ENCODE results near the gene KIAA0825. TPM values are rescaled to one million over a fixed set of nuclear protein-coding genes. Genes with fewer than 3 reads are reported as not detected.
"Not testable (repeated sequence)": the region's sequence is repeated elsewhere in the genome, so short reads cannot be mapped to it uniquely, and the experiment has no call there.

The KIAA0825 gene
- total RNA-seq, 2 experiments from 2014 or later: 0.68 to 0.69 TPM

DNA sequence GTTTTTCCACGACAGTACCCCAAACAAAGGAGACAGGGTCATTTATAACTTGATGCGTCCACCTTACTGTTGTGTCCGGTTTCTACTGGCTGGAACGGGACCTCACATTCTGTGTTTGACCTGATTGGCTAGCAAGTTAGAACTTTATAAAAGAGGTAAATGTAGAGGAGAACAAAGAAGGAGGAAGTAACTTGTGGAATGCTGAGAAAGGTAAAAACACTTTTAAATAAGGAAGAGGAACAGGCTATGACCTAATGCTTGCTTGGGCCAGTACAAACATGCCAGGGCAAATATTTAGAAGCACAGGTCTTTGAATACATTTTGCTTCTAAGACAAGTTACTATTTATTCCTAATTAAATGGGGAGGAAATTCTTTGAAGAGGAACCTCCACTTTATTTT lies 251.6 kb downstream of the KIAA0825 start:
- H3K4me1 Mint-ChIP-seq (ENCODE audit: low read depth): no peaks in the 10 kb centered on the region
- H3K27ac Mint-ChIP-seq: no peak overlapping the region
- H3K36me3 Mint-ChIP-seq: no peaks in the 10 kb centered on the region
- intact Hi-C loops (cut with micrococcal nuclease): no loop called here
- H3K27me3 Mint-ChIP-seq: no peaks in the 10 kb centered on the region
- ChIA-PET POLR2A (no interaction called here), CTCF (no interaction called here)
- H3K9me3 Mint-ChIP-seq: no peaks in the 10 kb centered on the region
- DNase-seq: no peak
- H3K4me3 Mint-ChIP-seq: no peak overlapping the region

DNA sequence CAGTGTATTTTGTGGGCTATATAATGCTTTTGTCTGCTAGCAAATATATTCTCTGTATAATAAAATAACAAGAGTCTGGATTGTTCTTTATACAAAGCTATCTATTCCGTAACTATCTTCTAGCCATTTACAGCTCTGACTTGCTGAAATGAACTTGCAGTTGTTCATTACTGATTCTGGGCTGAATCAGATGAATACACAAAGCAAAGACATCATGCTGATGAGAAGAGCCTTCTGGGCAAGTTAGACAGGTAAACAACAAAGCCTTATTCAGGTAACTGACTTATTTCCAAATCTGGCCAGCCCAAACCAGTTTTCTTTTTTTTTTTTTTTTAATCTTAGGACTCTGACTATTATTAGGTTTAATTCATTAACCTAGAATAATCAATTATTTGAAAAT lies 255.5 kb downstream of the KIAA0825 start:
- Mint-ChIP-seq H3K27ac (no peak overlapping the region), H3K9me3 (no peaks in the 10 kb centered on the region), H3K4me3 (no peak overlapping the region), H3K4me1 (ENCODE audit: low read depth) (no peaks in the 10 kb centered on the region), H3K27me3 (no peaks in the 10 kb centered on the region), H3K36me3 (no peaks in the 10 kb centered on the region)
- intact Hi-C loops (cut with micrococcal nuclease): no loop called here
- ChIA-PET POLR2A (no interaction called here), CTCF (no interaction called here)
- DNase-seq: no peak

DNA sequence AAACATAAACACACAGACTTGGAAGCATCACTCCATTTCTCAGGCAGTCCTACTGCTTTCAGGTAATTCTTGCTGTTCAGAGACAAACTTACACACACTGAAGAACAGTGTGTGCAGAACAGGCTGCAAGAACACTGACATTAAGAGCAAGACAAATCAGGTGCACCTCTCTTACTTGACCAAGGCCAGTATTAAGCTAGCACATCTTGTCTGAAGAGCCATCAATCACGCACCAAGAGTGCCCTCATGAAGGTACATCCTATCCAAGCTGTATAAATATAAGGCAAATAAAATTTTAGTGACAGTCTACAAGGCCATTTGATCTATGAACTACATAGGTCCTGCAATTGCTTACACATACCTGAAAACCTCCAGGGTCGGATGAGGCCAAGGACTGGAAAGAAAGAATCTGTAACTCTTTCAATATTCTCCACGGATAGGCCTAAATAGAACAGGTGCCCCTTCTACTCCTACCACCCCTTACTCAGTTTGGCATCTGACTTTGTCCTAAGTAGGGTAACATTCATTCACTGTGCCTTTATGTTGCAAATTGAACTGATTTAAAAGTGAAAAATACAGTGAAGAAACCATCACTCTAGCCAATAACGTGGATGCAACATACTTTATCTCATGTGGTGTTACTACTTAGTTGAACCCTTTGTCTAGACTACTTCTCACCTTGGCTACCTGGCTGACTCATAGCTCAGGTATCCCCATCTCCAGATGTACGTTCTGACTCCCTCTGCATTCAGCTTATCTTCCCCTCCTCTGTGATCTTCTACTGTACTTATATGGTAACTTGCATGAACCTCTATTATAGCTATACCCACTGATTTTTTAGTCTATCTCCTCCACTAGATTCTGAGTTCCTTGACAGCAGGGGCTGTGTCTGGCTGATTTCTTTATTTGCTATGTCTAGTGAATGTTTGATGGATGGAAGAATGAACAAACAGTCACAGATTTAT lies 256.3 kb downstream of the KIAA0825 start:
- intact Hi-C loops (cut with micrococcal nuclease): no loop called here
- H3K27me3 Mint-ChIP-seq: no peaks in the 10 kb centered on the region
- H3K27ac Mint-ChIP-seq: no peak overlapping the region
- H3K4me3 Mint-ChIP-seq: no peak overlapping the region
- CTCF ChIA-PET: no interaction called here
- no peaks in the 10 kb centered on the region for H3K9me3 Mint-ChIP-seq
- POLR2A ChIA-PET: no interaction called here
- DNase-seq: no peak
- no peaks in the 10 kb centered on the region for H3K4me1 Mint-ChIP-seq (ENCODE audit: low read depth)
- no peaks in the 10 kb centered on the region for H3K36me3 Mint-ChIP-seq

DNA sequence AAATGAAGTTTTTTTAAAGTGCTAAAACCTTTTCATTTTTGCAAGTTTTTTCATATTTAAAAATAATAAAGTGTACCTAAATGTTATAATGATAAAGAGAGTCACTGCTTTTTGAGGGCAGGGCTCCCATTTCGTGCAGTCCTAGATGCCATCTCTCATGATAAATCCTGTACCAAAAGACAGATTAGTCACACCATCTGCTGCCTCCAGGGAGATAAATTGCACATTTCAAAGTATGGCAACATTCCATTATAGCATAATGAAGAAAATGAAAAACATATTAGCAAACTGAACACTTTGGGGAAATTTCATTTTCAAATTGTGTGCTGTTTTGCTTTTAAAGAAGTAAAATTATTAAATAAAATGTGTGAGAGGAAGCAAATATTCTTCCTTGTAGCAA lies 257.2 kb downstream of the KIAA0825 start:
- intact Hi-C loops (cut with micrococcal nuclease): no loop called here
- Mint-ChIP-seq H3K4me3 (no peak overlapping the region), H3K9me3 (no peaks in the 10 kb centered on the region), H3K27ac (no peak overlapping the region), H3K27me3 (no peaks in the 10 kb centered on the region), H3K36me3 (no peaks in the 10 kb centered on the region), H3K4me1 (ENCODE audit: low read depth) (no peaks in the 10 kb centered on the region)
- ChIA-PET POLR2A (no interaction called here), CTCF (no interaction called here)
- DNase-seq: no peak

DNA sequence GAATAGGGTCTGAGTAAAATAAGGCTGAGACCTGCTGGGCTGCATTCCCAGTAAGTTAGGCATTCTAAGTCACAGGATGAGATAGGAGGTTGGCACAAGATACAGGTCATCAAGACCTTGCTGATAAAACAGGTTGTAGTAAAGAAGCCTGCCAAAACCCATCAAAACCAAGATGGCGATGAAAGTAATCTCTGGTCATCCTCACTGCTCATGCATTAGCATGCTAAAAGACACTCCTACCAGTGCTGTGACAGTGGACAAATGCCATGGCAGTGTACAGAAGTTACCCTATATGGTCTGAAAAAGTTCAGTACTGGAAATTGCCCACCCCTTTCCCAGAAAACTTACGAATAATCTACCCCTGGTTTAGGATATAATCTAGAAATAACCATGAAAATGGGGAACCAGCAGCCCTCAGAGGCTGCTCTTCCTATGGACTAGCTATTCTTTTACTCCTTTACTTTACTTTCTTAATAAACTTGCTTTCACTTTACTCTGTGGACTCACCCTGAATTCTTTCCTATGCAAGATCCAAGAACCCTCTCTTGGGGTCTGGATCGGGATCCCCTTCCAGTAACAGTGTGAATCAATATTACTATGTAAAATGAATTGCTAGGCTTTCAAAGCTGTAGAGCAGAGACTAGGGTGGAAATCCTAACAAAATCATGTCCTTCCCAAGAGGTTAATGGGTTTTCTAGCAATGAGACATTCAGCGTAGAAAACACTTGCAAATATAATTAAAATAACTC lies 257.8 kb downstream of the KIAA0825 start:
- intact Hi-C loops (cut with micrococcal nuclease): no loop called here
- DNase-seq: no peak
- ChIA-PET POLR2A (no interaction called here), CTCF (no interaction called here)
- Mint-ChIP-seq H3K4me3 (no peak overlapping the region), H3K9me3 (no peaks in the 10 kb centered on the region), H3K36me3 (no peaks in the 10 kb centered on the region), H3K4me1 (ENCODE audit: low read depth) (no peaks in the 10 kb centered on the region), H3K27ac (no peak overlapping the region), H3K27me3 (no peaks in the 10 kb centered on the region)

DNA sequence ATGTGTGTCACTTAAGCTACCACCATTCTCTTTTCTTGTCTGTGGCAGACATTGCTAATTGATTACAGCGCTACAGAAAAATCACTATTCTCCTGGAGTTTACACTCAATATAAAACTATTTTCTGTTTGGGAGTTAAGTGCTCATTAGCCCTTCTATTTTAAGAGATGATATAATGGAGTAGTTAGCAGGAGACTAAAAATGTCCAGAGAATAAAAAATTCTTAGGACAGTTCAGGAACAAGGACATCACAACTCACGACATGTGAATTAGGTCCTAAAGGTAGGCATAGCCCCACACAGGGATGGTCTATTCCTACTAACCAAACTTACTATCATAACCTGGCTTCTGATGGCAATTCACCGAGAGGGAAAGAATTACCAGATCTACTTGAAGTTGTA lies 258.5 kb downstream of the KIAA0825 start:
- Mint-ChIP-seq H3K27me3 (no peaks in the 10 kb centered on the region), H3K4me3 (no peak overlapping the region), H3K4me1 (ENCODE audit: low read depth) (no peaks in the 10 kb centered on the region), H3K27ac (no peak overlapping the region), H3K9me3 (no peaks in the 10 kb centered on the region), H3K36me3 (no peaks in the 10 kb centered on the region)
- intact Hi-C loops (cut with micrococcal nuclease): no loop called here
- POLR2A ChIA-PET: no interaction called here
- no peak for DNase-seq
- CTCF ChIA-PET: no interaction called here

DNA sequence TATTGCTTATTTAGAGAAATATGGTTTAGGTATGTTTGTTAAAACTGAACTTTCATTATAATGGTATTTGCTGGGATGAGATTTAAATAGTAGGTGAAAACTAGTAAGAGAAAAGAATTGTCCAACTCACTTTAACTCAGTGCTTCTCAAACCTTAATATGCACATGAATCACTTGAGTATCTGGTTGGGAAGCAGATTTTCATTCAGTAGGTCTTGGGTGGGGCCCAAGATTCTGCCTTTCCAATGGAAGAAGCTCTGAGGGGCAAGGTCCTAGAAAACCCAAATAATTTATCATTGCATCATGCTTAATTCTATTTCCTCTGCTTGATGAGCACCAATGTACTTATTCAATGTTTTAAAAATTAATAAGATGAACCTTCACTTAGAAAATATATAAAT lies 262.6 kb downstream of the KIAA0825 start:
- no peak for DNase-seq
- Mint-ChIP-seq H3K4me3 (no peak overlapping the region), H3K27me3 (no peaks in the 10 kb centered on the region), H3K4me1 (ENCODE audit: low read depth) (no peaks in the 10 kb centered on the region), H3K9me3 (no peaks in the 10 kb centered on the region), H3K36me3 (no peaks in the 10 kb centered on the region), H3K27ac (no peak overlapping the region)
- intact Hi-C loops (cut with micrococcal nuclease): no loop called here
- ChIA-PET POLR2A (no interaction called here), CTCF (no interaction called here)

DNA sequence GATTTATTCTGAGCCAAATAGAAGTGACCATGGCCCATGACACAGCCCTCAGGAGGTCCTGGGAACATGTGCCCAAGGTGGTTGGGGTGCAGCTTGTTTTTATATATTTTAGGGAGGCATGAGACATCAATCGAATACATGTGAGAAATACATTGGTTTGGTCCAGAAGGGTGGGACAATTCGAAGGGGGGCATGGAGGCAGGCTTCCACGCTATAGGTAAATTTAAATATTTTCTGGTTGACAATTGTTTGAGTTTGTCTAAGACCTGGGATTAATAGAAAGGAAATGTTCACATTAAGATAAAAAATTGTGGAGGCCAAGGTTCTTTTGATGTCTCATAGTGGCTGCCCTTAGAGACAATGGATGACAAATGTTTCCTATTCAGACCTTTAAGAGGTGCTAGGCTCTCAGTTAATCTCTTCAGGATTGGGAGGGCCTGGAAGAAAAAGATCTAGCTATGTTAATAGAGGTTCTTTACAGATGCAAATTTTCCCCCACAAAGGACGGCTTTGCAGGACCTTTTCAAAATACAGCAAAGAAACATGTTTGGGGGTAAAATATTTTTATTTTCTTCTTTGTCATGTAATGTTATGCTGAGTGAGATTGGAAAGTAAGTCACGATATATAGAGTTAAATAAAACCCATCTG lies 263.4 kb downstream of the KIAA0825 start:
- H3K27ac Mint-ChIP-seq; CTCF ChIA-PET; H3K4me1 Mint-ChIP-seq (ENCODE audit: low read depth); H3K36me3 Mint-ChIP-seq; DNase-seq; intact Hi-C loops (cut with micrococcal nuclease); POLR2A ChIA-PET; H3K4me3 Mint-ChIP-seq; H3K9me3 Mint-ChIP-seq; H3K27me3 Mint-ChIP-seq: not testable (repeated sequence)

DNA sequence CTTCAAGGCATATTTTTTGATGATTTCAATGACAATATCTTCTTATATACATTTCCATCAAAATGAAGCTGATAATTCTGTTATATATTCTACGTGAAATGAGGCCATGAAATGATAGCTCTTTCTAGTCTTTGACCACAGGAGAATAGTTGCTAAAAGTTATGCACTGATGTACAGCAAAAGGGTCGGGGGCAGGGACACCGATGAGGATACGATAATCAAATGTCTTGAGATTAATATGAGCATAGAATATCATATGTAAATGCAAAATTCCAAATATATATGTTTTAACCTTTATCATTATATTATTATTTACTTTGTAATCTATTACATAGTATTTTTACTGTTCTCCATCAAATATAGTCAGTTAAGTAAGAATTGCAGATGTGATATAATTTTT lies 264.8 kb downstream of the KIAA0825 start:
- Mint-ChIP-seq H3K27me3 (no peaks in the 10 kb centered on the region), H3K9me3 (peaks cover 7% of the 10 kb centered on the region), H3K36me3 (no peaks in the 10 kb centered on the region), H3K4me3 (no peak overlapping the region), H3K27ac (no peak overlapping the region), H3K4me1 (ENCODE audit: low read depth) (no peaks in the 10 kb centered on the region)
- ChIA-PET CTCF (no interaction called here), POLR2A (no interaction called here)
- DNase-seq: no peak
- intact Hi-C loops (cut with micrococcal nuclease): no loop called here

DNA sequence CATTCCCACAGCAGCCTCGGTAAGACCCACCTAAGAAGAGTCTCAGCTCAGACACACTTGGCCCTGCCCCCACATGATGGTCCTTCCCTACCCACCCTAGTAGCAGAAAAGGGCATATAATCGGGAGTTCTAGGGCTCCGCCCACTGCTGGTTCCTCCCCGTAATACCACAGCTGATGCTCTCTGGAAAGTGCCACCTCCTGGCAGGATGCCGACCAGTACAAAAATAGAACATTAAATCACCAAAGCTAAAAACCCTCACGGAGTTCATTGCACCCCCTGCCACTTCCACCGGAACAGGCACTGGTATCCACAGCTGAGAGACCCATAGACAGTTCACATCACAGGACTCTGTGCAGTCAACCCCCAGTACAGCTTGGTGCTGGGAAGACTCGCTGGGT lies 271.3 kb downstream of the KIAA0825 start:
- H3K9me3 Mint-ChIP-seq: peaks cover 14% of the 10 kb centered on the region
- H3K27ac Mint-ChIP-seq: no peak overlapping the region
- CTCF ChIA-PET: no interaction called here
- H3K4me1 Mint-ChIP-seq (ENCODE audit: low read depth): no peaks in the 10 kb centered on the region
- intact Hi-C loops (cut with micrococcal nuclease): no loop called here
- DNase-seq: no peak
- POLR2A ChIA-PET: no interaction called here
- no peaks in the 10 kb centered on the region for H3K36me3 Mint-ChIP-seq
- no peak overlapping the region for H3K4me3 Mint-ChIP-seq
- no peaks in the 10 kb centered on the region for H3K27me3 Mint-ChIP-seq

DNA sequence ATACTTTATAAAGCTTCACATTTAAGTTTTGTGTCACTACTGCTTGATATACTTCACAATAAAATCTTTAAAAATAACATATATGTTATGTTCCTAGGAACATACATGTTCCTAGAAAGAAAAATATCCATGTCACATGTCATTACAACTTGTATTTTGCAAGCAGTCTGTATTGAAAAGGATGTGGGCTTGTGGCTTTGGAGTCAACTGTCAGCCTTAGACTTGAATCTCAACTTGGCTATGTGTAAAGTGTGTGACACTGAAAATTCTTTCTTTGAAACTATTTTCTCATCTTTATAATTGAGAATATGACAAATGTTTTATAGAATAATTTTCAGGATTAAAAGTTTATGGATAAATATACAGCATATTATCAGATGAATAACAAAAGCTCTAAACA lies 273.1 kb downstream of the KIAA0825 start:
- CTCF ChIA-PET: no interaction called here

DNA sequence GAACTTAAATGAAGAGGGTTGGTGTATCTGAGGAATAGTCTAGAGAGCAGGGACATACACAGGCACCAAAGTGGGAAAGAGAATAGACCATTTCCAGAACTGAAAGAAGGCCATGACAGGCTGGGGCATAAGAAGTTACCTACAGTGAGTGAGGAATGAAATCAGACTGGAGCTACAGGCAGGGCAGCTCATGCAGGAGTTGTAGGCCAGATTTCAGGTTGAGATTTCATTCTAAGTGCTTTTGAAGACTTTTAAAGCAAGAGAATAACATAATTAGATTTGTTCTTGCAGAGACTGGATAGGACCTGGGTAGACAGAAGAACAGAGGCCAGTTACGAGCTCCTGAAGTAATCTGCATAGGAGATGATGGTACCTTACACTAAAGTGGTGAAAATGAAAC lies 280.8 kb downstream of the KIAA0825 start:
- Mint-ChIP-seq H3K9me3 (no peaks in the 10 kb centered on the region), H3K27me3 (no peaks in the 10 kb centered on the region), H3K27ac (no peak overlapping the region), H3K4me1 (ENCODE audit: low read depth) (no peaks in the 10 kb centered on the region), H3K36me3 (no peaks in the 10 kb centered on the region), H3K4me3 (no peak overlapping the region)
- intact Hi-C loops (cut with micrococcal nuclease): no loop called here
- ChIA-PET CTCF (no interaction called here), POLR2A (no interaction called here)
- no peak for DNase-seq

More for the DNA sequence above, 273.1 kb downstream of the KIAA0825 start:
- POLR2A ChIA-PET: no interaction called here
- Mint-ChIP-seq H3K4me1 (ENCODE audit: low read depth) (no peaks in the 10 kb centered on the region), H3K9me3 (peaks cover 14% of the 10 kb centered on the region), H3K27ac (no peak overlapping the region), H3K4me3 (no peak overlapping the region), H3K36me3 (no peaks in the 10 kb centered on the region), H3K27me3 (no peaks in the 10 kb centered on the region)
- intact Hi-C loops (cut with micrococcal nuclease): no loop called here
- DNase-seq: no peak

All from activated CD4-positive, alpha-beta memory T cell treated with anti-CD3 and anti-CD28 coated beads for 36 hours (primary cell).